ENCODE results near the gene UNK.
"Not testable (repeated sequence)": the region's sequence is repeated elsewhere in the genome, so short reads cannot be mapped to it uniquely, and the experiment has no call there.

The UNK gene

GRCh38 chr17:75836605-75837004, 52.0 kb downstream of the UNK start:
- no peak for DNase-seq

- DNase-seq: no peak
Observed at GRCh38 chr17:75837899-75838298, 53.3 kb downstream of the UNK start.

GRCh38 chr17:75838410-75838809, 53.8 kb downstream of the UNK start:
- DNase-seq: no peak

- DNase-seq: no peak
Observed at GRCh38 chr17:75839942-75840798, 55.6 kb downstream of the UNK start.

GRCh38 chr17:75840799-75841164, 56.2 kb downstream of the UNK start:
- DNase-seq: no peak

GRCh38 chr17:75842411-75842810, 57.8 kb downstream of the UNK start:
- DNase-seq: no peak

- DNase-seq: no peak
Observed at GRCh38 chr17:75842963-75843576, 58.5 kb downstream of the UNK start.

GRCh38 chr17:75843577-75844529, 59.2 kb downstream of the UNK start, which contains the start of gene UNC13D:
Gene UNC13D, minus strand, starts transcription at chr17:75844404. Its CDS starts 67 bp downstream, at chr17:75844337.
- DNase-seq: no peak

- no peak for DNase-seq
Observed at GRCh38 chr17:75844530-75845057, 60.0 kb downstream of the UNK start.

- peak; percentile 23 for DNase-seq
Observed at GRCh38 chr17:75845058-75845711, 60.6 kb downstream of the UNK start.

- no peak for DNase-seq
Observed at GRCh38 chr17:75845933-75846691, 61.5 kb downstream of the UNK start.

- DNase-seq: no peak
Observed at GRCh38 chr17:75846692-75847613, 62.3 kb downstream of the UNK start.

GRCh38 chr17:75847614-75848522, 63.3 kb downstream of the UNK start:
- DNase-seq: peak; percentile 69

GRCh38 chr17:75848523-75849278, 64.1 kb downstream of the UNK start:
- peak; percentile 74 for DNase-seq

GRCh38 chr17:75849279-75849646, 64.7 kb downstream of the UNK start:
- DNase-seq: no peak

GRCh38 chr17:75849724-75850123, 65.1 kb downstream of the UNK start:
- DNase-seq: no peak

GRCh38 chr17:75850928-75851692, 66.5 kb downstream of the UNK start:
- DNase-seq: no peak

- not testable (repeated sequence) for DNase-seq
Observed at GRCh38 chr17:75851693-75851991, 67.0 kb downstream of the UNK start.
